MM.1S (cell line): ENCODE results near the gene RNF217.

Source experiments
- DNase-seq: peaks from one replicate; pipeline ENCODE4 v3.0.0-alpha.2; 2015
- H2AFZ ChIP-seq: fragments of 300-600 bp; sonication (generic); 2 replicates; pipeline ENCODE4 v1.6.0; 2016; ENCODE audit warnings: antibody characterized with exemption, low read length
- H3F3A ChIP-seq: fragments of 300-600 bp; sonication (generic); 2 replicates; pipeline ENCODE4 v1.6.1; 2016; ENCODE audit warnings: mild to moderate bottlenecking, antibody characterized with exemption, low read length, moderate library complexity, mixed read lengths; ENCODE audit not compliant: insufficient read depth
- H3K27ac ChIP-seq: fragments of 300-600 bp; sonication (generic); 2 replicates; pipeline ENCODE4 v1.5.1; 2016; ENCODE audit warnings: mild to moderate bottlenecking, low read length
- H3K27me3 ChIP-seq: fragments of 300-600 bp; sonication (generic); replicated peaks from 2 replicates; pipeline ENCODE4 v1.6.0; 2016; ENCODE audit warnings: low read length; ENCODE audit not compliant: insufficient read depth
- H3K36me3 ChIP-seq: fragments of 300-600 bp; sonication (generic); replicated peaks from 2 replicates; pipeline ENCODE4 v1.6.1; 2016; ENCODE audit warnings: mild to moderate bottlenecking, low read length, mixed read lengths; ENCODE audit not compliant: insufficient read depth
- H3K4me1 ChIP-seq: fragments of 300-600 bp; sonication (generic); 2 replicates; pipeline ENCODE4 v1.6.1; 2016; ENCODE audit warnings: low read length, mixed read lengths
- H3K4me2 ChIP-seq: fragments of 300-600 bp; sonication (generic); 2 replicates; pipeline ENCODE4 v1.6.0; 2016; ENCODE audit warnings: low read depth, low read length
- H3K4me3 ChIP-seq: fragments of 300-600 bp; sonication (generic); 2 replicates; pipeline ENCODE4 v1.5.1; 2016; ENCODE audit warnings: low read length, mixed read lengths
- H3K79me2 ChIP-seq: fragments of 300-600 bp; sonication (generic); 2 replicates; pipeline ENCODE4 v1.6.1; 2016; ENCODE audit warnings: mixed run types, low read length, mixed read lengths
- H3K9ac ChIP-seq: fragments of 300-600 bp; sonication (generic); 2 replicates; pipeline ENCODE4 v1.6.1; 2016; ENCODE audit warnings: low read length, mixed read lengths
- H3K9me2 ChIP-seq: fragments of 300-600 bp; sonication (generic); replicated peaks from 2 replicates; pipeline ENCODE4 v1.6.1; 2016; ENCODE audit warnings: mild to moderate bottlenecking, low read length, mixed read lengths; ENCODE audit not compliant: insufficient read depth
- H3K9me3 ChIP-seq: fragments of 300-600 bp; sonication (generic); replicated peaks from 2 replicates; pipeline ENCODE4 v1.6.1; 2016; ENCODE audit warnings: mild to moderate bottlenecking, low read length, mixed read lengths; ENCODE audit not compliant: insufficient read depth
- H4K20me1 ChIP-seq: fragments of 300-600 bp; sonication (generic); 2 replicates; pipeline ENCODE4 v1.6.1; 2016; ENCODE audit warnings: mild to moderate bottlenecking, low read length, moderate library complexity, mixed read lengths; ENCODE audit not compliant: insufficient read depth
- CTCF ChIP-seq: fragments of 300-600 bp; sonication (generic); IDR thresholded peaks from 2 replicates; pipeline ENCODE4 v1.5.1; 2016; ENCODE audit warnings: antibody characterized with exemption, low read length, mixed read lengths
- EZH2 ChIP-seq: fragments of 300-600 bp; sonication (generic); optimal IDR thresholded peaks from 2 replicates; pipeline ENCODE3; 2017; ENCODE audit warnings: low read depth, mild to moderate bottlenecking, antibody characterized with exemption, low read length, mixed read lengths
- EZH2phosphoT487 ChIP-seq: fragments of 300-600 bp; sonication (generic); IDR thresholded peaks from 2 replicates; pipeline ENCODE4 v1.6.1; 2018; ENCODE audit warnings: antibody characterized with exemption, low read length

Gene RNF217

GRCh38 chr6:125121894-125122293 lies 159.7 kb downstream of the RNF217 start:
- Histone ChIP-seq H3K36me3 (no peaks in the 10 kb centered on the region), H3K4me2 (no peak overlapping the region), H4K20me1 (no peaks in the 10 kb centered on the region), H3K4me1 (no peaks in the 10 kb centered on the region), H3K27me3 (no peaks in the 10 kb centered on the region), H3K27ac (no peak overlapping the region), H3K9me3 (no peaks in the 10 kb centered on the region), H3K9me2 (no peaks in the 10 kb centered on the region), H3K79me2 (no peaks in the 10 kb centered on the region), H3F3A (no peaks in the 10 kb centered on the region), H2AFZ (no peak overlapping the region), H3K9ac (no peak overlapping the region), H3K4me3 (no peak overlapping the region)
- TF ChIP-seq CTCF, result no peak
- no peak for DNase-seq

GRCh38 chr6:125123051-125123450 lies 160.8 kb downstream of the RNF217 start:
- Histone ChIP-seq H3K9me3 (no peaks in the 10 kb centered on the region), H3K36me3 (no peaks in the 10 kb centered on the region), H3K9ac (no peak overlapping the region), H3K9me2 (no peaks in the 10 kb centered on the region), H3K4me2 (no peak overlapping the region), H3K27ac (no peak overlapping the region), H2AFZ (no peak overlapping the region), H3K79me2 (no peaks in the 10 kb centered on the region), H4K20me1 (no peaks in the 10 kb centered on the region), H3K4me3 (no peak overlapping the region), H3K27me3 (no peaks in the 10 kb centered on the region), H3K4me1 (no peaks in the 10 kb centered on the region), H3F3A (no peaks in the 10 kb centered on the region)
- no peak for DNase-seq
- TF ChIP-seq CTCF, result no peak
- no peak for TF ChIP-seq EZH2
- no peak for TF ChIP-seq EZH2phosphoT487

GRCh38 chr6:125123468-125124048 lies 161.3 kb downstream of the RNF217 start:
- Histone ChIP-seq H3K27me3 (no peaks in the 10 kb centered on the region), H3K4me1 (no peaks in the 10 kb centered on the region), H2AFZ (no peak overlapping the region), H3K4me2 (no peak overlapping the region), H3K4me3 (no peak overlapping the region), H3K27ac (no peak overlapping the region), H3K9me3 (no peaks in the 10 kb centered on the region), H3K36me3 (no peaks in the 10 kb centered on the region), H3K9ac (no peak overlapping the region), H3K9me2 (no peaks in the 10 kb centered on the region), H4K20me1 (no peaks in the 10 kb centered on the region), H3K79me2 (no peaks in the 10 kb centered on the region), H3F3A (no peaks in the 10 kb centered on the region)
- DNase-seq, result no peak
- TF ChIP-seq EZH2 (no peak), CTCF (no peak), EZH2phosphoT487 (no peak)
